K562 (cell line): ENCODE measurements around the gene TP53I13. TPM values are rescaled to one million over a fixed set of nuclear protein-coding genes. Genes with fewer than 3 reads are reported as not detected.

Source experiments
- CREM ChIP-seq: IDR thresholded peaks from 2 replicates; pipeline ENCODE4 v1.6.1; 2014; ENCODE audit warnings: antibody characterized with exemption, low read depth
- CSDE1 ChIP-seq, 2 experiments: fragments of 450-650 bp; IDR thresholded peaks; 2 replicates each; pipeline ENCODE4 v1.6.1; 2016; ENCODE audit warnings: mild to moderate bottlenecking in 1 of 2
- DDX20 ChIP-seq: fragments of 450-650 bp; IDR thresholded peaks from 2 replicates; pipeline ENCODE4 v1.6.1; 2016; ENCODE audit warnings: missing genetic modification characterization, low read depth, mild to moderate bottlenecking, missing compliant biosample characterization, moderate library complexity
- DLX4 ChIP-seq: fragments of 250-450 bp; sonication (Bioruptor Pico); IDR thresholded peaks from 2 replicates; pipeline ENCODE4 v1.6.1; 2021; ENCODE audit warnings: mild to moderate bottlenecking
- FOXM1 ChIP-seq, 2 experiments: fragments of 450-650 bp in 1 of 2; sonication (generic) in 1 of 2; formaldehyde crosslinking in 1 of 2; IDR thresholded peaks; 2 replicates each; pipeline versions ENCODE4 v1.6.1 to v1.9.0; 2017 to 2022; ENCODE audit warnings: low read depth in 2 of 2, mild to moderate bottlenecking in 2 of 2, missing genetic modification reagents in 1 of 2, moderate library complexity in 1 of 2
- NR0B1 ChIP-seq: fragments of 450-650 bp; IDR thresholded peaks from one replicate; pipeline ENCODE4 v1.6.1; 2018; ENCODE audit warnings: mild to moderate bottlenecking, moderate library complexity; ENCODE audit not compliant: partially characterized antibody
- PHF8 ChIP-seq: fragments of 200-600 bp; sonication (generic); IDR thresholded peaks from 2 replicates; pipeline ENCODE4 v1.6.1; 2012; ENCODE audit warnings: mixed run types, mild to moderate bottlenecking, inconsistent platforms, low read length, moderate library complexity, borderline replicate concordance
- POLR3A ChIP-seq: IDR thresholded peaks from 2 replicates; pipeline ENCODE4 v1.6.1; 2011; ENCODE audit warnings: borderline replicate concordance, mild to moderate bottlenecking, moderate library complexity; ENCODE audit not compliant: insufficient read length, insufficient read depth; ENCODE audit errors: extremely low read depth
- SMARCE1 ChIP-seq: fragments of 450-650 bp; IDR thresholded peaks from 2 replicates; pipeline ENCODE4 v1.7.1; 2016; ENCODE audit warnings: mild to moderate bottlenecking
- TCF7 ChIP-seq: sonication (generic); IDR thresholded peaks from 2 replicates; pipeline ENCODE4 v1.6.1; 2016; ENCODE audit warnings: antibody characterized with exemption, borderline replicate concordance
- ZBTB11 ChIP-seq, 3 experiments: fragments of 200-800 bp in 1 of 3; fragments of 250-450 bp in 1 of 3; fragments of 450-650 bp in 1 of 3; sonication (Bioruptor Pico) in 1 of 3; sonication (Bioruptor generic) in 1 of 3; formaldehyde crosslinking in 1 of 3; IDR thresholded peaks; 2 replicates each; pipeline versions ENCODE4 v1.6.1 to v1.8.0; 2016 to 2022; ENCODE audit warnings: mild to moderate bottlenecking in 2 of 3, missing genetic modification characterization in 2 of 3, missing compliant biosample characterization in 1 of 3, moderate library complexity in 1 of 3
- ZBTB34 ChIP-seq: fragments of 250-450 bp; sonication (Bioruptor Pico); IDR thresholded peaks from 2 replicates; pipeline ENCODE4 v1.8.0; 2021; ENCODE audit warnings: mild to moderate bottlenecking, moderate library complexity
- ZNF121 ChIP-seq: sonication (generic); formaldehyde crosslinking; conservative IDR thresholded peaks from 2 replicates; pipeline ENCODE4 v1.8.0; 2022; ENCODE audit warnings: missing genetic modification reagents
- ZNF133 ChIP-seq: fragments of 250-450 bp; sonication (Bioruptor Pico); IDR thresholded peaks from 2 replicates; pipeline ENCODE4 v1.4.0; 2020; ENCODE audit warnings: mild to moderate bottlenecking
- ZNF561 ChIP-seq: fragments of 450-650 bp; formaldehyde crosslinking; conservative IDR thresholded peaks from 2 replicates; pipeline ENCODE4 v1.4.0; 2020; ENCODE audit warnings: mild to moderate bottlenecking, moderate library complexity
- polyA plus RNA-seq, 8 experiments: library from polyadenylated mRNA; depleted of rRNA in 4 of 8; stranded (reverse) in 5 of 8; unstranded in 3 of 8; fragments of >200 nt; fragmentation: Nextera tagmentation in 2 of 8; fragmentation: Illumina TruSeq in 1 of 8; extraction: Ambion mirVana in 2 of 8; extraction: Trizol in 1 of 8; gene quantifications; 2 replicates each; pipeline versions ENCODE4 v1.2.1 to v1.2.3, GENCODE V29; 2011 to 2014; ENCODE audit warnings: inconsistent platforms in 1 of 8, missing spikeins in 1 of 8
- total RNA-seq, 7 experiments: library from RNA; depleted of rRNA in 6 of 7; stranded (reverse); fragments of >200 nt in 6 of 7; fragmentation: Illumina TruSeq in 2 of 7; extraction: Trizol in 2 of 7; gene quantifications; 2 replicates each; pipeline versions ENCODE4 v1.2.1 to v1.2.3, GENCODE V29; 2011 to 2021; ENCODE audit warnings: low replicate concordance in 1 of 7
- TF ChIP-seq, protein P1 (sequence below): fragments of 450-650 bp; IDR thresholded peaks from 2 replicates; pipeline ENCODE4 v1.6.1; 2016; ENCODE audit warnings: antibody characterized with exemption
- TF ChIP-seq, protein P2 (sequence below): fragments of 450-650 bp; IDR thresholded peaks from 2 replicates; pipeline ENCODE4 v1.6.1; 2016; ENCODE audit warnings: missing biosample characterization, missing genetic modification characterization

TP53I13 gene
- total and polyA plus RNA-seq, 9 of the 15 experiments (the other 6 are each of a cell fraction or from before 2014, with no cell fraction given): 0.08 to 28.3 (median 9.1) TPM

DNA sequence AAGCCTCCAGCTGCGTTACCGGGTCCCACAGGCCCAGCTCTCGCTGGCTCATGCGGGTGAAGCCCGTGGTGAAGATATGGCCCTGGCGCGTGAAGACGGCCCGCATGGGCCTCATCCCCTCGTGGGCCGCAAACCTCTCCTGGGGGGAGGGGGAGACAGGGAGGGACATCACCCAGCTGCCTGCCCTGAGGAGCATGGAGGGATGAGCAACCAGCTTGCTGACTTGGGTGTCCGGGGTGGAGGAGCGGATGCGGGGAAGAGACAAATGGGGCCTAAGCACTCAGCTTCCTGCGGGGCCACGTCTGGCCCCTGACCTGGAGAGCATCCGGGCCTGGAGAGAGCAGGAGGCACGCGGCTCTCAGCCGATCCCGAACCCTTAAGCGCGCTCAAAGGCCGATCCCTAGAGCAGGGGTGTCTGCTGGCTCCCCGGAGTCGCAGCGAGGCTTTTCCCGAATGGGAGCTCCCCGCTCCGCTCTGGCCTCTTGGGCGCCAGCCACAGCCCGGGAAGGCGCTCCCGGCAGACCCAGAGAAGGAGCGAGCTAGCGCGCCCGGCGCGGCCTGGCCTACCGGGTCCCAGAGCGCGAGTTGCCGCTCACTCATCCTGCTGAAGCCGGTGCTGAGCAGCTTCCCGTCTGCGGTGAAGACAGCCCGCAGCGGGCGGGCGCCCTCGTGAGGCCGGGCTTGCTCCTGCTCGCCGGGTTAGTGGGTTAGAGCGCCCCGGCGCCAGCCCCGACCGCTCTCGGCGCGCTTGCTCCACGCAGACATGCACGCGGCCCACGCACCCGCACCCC is 49.2 kb downstream of the TP53I13 start (continued):
- TF ChIP-seq ZBTB34 (CRISPR knock-in tag): no peak
- no peak for TF ChIP-seq ZNF561 (CRISPR knock-in tag)
- no peak for TF ChIP-seq DLX4
- no peak for TF ChIP-seq ZBTB11 (CRISPR knock-in tag; IDR thresholded peaks at IDR 0.05)
- TF ChIP-seq, protein P1, sequence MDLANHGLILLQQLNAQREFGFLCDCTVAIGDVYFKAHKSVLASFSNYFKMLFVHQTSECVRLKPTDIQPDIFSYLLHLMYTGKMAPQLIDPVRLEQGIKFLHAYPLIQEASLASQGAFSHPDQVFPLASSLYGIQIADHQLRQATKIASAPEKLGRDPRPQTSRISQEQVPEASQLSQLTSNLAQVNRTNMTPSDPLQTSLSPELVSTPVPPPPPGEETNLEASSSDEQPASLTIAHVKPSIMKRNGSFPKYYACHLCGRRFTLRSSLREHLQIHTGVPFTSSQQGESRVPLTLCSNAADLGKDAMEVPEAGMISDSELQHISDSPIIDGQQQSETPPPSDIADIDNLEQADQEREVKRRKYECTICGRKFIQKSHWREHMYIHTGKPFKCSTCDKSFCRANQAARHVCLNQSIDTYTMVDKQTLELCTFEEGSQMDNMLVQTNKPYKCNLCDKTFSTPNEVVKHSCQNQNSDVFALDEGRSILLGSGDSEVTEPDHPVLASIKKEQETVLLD: no peak; the same call in 1 of the 2 replicates
- TF ChIP-seq FOXM1 (IDR thresholded peaks at IDR 0.05; ENCODE audit: low read depth): no peak
- TF ChIP-seq FOXM1 (CRISPR knock-in tag; IDR thresholded peaks at IDR 0.05; ENCODE audit: low read depth): no peak
- TF ChIP-seq NR0B1: no peak
- TF ChIP-seq DDX20 (tag): no peak
- TF ChIP-seq TCF7: no peak
- TF ChIP-seq SMARCE1: 0 out of 2 replicates have a peak, but pooled peaks have one; percentile 10
- peak; percentile 28; the same call in 1 of the 2 replicates for TF ChIP-seq PHF8
- TF ChIP-seq CREM: peak; percentile 62
- TF ChIP-seq CSDE1 (IDR thresholded peaks at IDR 0.05): no peak
- no peak for TF ChIP-seq ZNF121 (CRISPR knock-in tag)
- TF ChIP-seq, protein P2, sequence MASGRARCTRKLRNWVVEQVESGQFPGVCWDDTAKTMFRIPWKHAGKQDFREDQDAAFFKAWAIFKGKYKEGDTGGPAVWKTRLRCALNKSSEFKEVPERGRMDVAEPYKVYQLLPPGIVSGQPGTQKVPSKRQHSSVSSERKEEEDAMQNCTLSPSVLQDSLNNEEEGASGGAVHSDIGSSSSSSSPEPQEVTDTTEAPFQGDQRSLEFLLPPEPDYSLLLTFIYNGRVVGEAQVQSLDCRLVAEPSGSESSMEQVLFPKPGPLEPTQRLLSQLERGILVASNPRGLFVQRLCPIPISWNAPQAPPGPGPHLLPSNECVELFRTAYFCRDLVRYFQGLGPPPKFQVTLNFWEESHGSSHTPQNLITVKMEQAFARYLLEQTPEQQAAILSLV: no peak
- TF ChIP-seq POLR3A: no peak
- no peak for TF ChIP-seq ZNF133 (CRISPR knock-in tag)
